HG03045 (cell line): ENCODE data around the gene SPPL2A.

Source experiments
- ATAC-seq: cut with Tn5 transposase; IDR thresholded peaks from one replicate; pipeline ENCODE4 v1.9.1; 2021; ENCODE audit warnings: mild to moderate bottlenecking, moderate library complexity; ENCODE audit not compliant: unreplicated experiment

SPPL2A gene

GRCh38 chr15:50687302-50687902, 78.1 kb downstream of the SPPL2A start:
- no peak for ATAC-seq

DNA sequence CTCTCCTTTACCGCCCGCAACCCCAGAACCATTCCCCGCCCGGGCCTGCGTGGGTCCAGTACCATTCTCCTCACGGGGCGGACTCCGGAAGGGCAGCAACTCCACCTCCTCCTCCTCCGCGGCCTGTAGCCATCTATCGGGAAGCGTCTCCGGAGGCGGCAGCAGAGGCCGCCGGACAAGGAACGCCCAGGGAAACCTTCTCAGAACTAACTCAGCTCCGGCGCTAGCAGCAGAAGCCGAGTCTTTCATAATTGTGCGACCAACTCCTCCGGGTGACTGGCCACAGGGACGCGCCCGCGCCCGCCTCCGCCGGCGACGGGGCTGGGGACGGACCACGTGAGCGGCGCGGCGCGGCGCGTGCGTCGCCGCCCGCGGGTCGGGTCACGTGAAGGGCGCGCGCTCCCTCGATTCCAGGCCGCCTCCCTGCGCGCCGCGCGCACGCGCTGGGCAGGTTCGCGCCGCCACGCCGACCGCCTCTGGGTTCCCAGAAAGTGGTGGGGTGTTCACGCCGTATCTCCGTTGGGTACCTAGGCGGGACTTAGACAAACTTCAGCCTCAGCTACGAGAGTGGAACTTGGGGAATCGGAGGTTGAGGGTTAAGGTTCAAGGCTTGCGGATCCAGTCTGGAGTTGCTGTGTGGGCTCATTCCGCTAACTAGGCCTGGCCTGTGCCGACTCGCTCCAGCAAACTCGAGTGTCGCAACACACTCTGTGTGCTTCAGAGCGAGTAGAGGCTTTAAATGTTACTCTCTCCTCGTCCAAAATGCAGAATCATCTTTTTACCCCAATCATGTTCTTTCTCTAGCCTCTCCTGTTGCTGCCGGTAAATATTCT, 78.8 kb downstream of the SPPL2A start, which contains the start of gene TRPM7:
Gene TRPM7, minus strand, starts transcription at position 329 of the 833 bp plus-strand sequence. Its CDS starts 264 bp downstream, at position 65.
- ATAC-seq: peak; percentile 86

DNA sequence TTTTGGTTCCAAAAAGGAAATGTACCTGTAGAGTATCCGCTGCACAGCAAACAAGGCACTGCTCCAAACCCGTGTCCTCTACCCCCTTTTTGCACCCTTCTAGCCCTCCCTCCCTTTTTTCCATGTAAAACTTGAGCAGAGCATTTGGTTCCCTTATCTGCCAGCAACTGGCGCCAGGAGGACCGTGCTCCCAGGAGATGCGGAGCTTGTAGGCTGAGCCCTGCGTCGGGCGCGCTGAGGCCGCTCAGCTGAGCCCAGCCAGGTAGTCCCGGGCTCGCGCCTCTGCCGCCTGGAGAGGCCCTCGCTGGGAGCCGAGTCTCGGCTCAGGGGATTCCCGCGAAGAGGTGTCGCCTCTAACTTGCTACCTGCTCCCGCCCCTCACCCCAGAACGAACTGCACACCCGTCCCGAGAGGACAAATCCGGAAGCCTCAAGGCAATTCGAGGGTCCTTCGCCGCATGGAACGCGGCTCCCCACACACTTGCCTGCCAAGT, 79.5 kb downstream of the SPPL2A start:
- peak; percentile 65 for ATAC-seq

DNA sequence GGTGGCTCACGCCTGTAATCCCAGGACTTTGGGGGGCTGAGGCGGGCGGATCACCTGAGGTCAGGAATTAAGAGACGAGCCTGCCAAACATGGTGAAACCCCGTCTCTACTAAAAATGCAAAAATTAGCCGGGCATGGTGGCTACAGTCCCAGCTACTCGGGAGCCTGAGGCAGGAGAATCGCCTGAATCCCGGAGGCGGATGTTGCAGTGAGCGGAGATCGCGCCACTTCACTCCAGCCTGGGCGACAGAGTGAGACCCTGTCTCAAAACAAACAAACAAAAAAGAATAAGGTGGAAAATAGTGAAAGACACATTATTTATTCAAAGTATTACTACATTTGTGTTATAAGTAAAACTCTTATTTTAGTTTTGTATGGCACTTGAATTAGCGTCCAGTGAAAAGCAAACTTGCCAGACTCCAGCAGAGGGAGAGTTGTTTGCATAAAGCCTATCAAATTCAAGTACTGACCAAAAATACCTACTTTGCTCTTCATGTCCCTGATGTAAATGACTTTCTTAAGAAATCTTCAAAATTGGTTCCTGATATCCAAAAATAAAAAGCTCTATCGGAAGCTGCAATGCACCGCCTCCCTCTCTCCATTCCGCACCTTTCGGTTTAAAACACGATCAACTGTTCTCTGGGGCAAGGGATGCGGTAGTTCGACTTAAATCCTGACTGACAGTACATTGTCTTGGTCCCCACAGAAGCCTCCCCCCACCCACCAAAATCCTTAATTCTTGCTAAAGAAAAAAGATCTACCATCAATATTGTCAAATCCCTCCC, 80.1 kb downstream of the SPPL2A start:
- ATAC-seq: no peak

DNA sequence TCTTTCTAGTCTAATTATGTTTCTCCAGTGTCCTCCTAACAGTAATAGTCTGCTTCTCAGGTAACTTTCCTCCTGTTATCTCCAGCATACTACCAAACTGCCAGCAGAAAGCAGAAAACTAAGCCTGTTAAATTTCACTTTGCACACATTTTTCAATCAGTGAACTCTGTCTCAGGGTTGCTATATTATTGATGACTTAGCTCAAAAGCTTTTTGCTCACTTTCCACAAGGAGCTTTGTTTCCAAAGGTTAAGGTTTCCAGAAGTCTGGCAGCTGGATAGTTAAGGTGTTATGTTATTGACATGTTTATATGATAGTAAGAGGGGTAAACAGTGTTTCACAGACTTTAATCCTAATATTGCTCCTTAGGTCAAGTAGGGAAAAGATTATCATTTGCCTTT, 84.0 kb downstream of the SPPL2A start:
- no peak for ATAC-seq

GRCh38 chr15:50676799-50677483, 88.6 kb downstream of the SPPL2A start:
- no peak for ATAC-seq

GRCh38 chr15:50675535-50676144, 89.9 kb downstream of the SPPL2A start:
- ATAC-seq: no peak

DNA sequence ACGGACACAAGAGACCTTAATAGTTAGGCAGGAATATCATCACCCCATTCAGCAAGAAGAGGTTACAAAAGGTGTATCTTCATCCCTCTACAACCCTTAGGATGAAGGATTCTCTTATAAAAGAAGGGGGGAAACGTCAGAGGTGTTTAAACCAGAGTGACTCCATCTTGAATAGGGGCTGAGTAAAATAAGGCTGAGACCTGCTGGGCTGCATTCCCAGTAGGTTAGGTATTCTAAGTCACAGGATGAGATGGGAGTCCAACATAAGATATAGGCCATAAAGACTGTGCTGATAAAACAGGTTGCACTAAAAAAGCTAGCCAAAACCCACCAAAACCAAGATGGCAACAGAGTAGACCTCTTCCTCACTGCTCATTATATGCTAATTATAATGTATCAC, 95.4 kb downstream of the SPPL2A start:
- no peak for ATAC-seq

GRCh38 chr15:50669611-50670010, 95.9 kb downstream of the SPPL2A start:
- ATAC-seq: no peak

DNA sequence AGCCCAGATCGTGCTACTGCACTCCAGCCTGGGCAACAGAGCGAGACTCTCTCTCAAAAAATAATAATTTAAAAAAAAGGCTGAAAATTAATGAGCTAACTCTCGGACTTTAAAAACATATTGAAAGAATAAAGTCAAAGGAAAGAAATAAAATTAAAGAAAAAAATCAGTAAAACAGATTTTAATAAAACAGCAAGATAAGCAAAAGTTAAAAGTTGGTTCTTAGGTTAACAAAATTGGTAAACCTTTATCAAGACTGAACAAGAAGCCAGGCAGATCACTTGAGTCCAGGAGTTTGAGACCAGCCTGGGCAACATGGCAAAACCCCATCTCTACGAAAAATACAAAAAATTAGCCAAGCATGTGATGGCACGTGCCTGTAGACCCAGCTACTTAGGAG, 99.6 kb downstream of the SPPL2A start:
- no peak for ATAC-seq

- no peak for ATAC-seq
Measured at GRCh38 chr15:50655555-50655954, 110.0 kb downstream of the SPPL2A start.

GRCh38 chr15:50653156-50653743, 112.3 kb downstream of the SPPL2A start:
- ATAC-seq: no peak

DNA sequence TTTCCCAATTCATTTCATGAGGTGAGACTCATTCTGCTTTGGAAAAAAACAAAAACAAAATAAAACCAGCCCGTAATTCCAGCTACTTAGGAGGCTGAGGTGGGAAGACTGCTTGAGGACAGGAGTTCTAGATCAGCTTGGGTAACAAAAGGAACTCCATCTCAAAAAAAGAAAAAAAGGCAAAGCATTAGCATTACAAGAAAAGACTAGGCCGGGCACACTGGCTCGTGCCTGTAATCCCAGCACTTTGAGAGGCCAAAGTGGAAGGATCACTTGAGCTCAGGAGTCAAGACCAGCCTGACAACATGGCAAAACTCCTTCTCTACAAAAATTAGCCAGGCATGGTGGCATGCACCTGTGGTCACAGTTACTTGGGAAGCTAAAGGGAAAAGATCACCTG, 112.8 kb downstream of the SPPL2A start:
- ATAC-seq: no peak
